GM21619 (cell line): ENCODE data around the gene SPINK2.

Experiments used
- ATAC-seq: cut with Tn5 transposase; IDR thresholded peaks from one replicate; pipeline ENCODE4 v1.9.1; 2021; ENCODE audit not compliant: unreplicated experiment

The SPINK2 gene

GRCh38 chr4:56821381-56822243, at the start of gene SPINK2:
Gene SPINK2 (minus strand): TSS chr4:56821701. CDS start chr4:56821662, 39 bp downstream.
- ATAC-seq = peak; percentile 43

GRCh38 chr4:56870946-56871345, 49.4 kb upstream of the SPINK2 start:
- ATAC-seq = no peak

- ATAC-seq = peak; percentile 58
These were observed 42.1 kb upstream of the SPINK2 start for GRCh38 chr4:56863441-56864139.

GRCh38 chr4:56861360-56861759, 39.9 kb upstream of the SPINK2 start:
- ATAC-seq = no peak

GRCh38 chr4:56860781-56861180, 39.3 kb upstream of the SPINK2 start:
- ATAC-seq = no peak

GRCh38 chr4:56859841-56860240, 38.3 kb upstream of the SPINK2 start:
- peak; percentile 36 for ATAC-seq

- ATAC-seq = no peak
These were observed 36.3 kb upstream of the SPINK2 start for GRCh38 chr4:56857601-56858309.

- ATAC-seq = no peak
These were observed 35.2 kb upstream of the SPINK2 start for GRCh38 chr4:56856656-56857055.

- ATAC-seq = no peak
These were observed 29.4 kb upstream of the SPINK2 start for GRCh38 chr4:56850910-56851309.

GRCh38 chr4:56844802-56845580, 23.5 kb upstream of the SPINK2 start:
- peak; percentile 64 for ATAC-seq

GRCh38 chr4:56843421-56843899, 22.0 kb upstream of the SPINK2 start:
- no peak for ATAC-seq

- ATAC-seq = no peak
These were observed 19.1 kb upstream of the SPINK2 start for GRCh38 chr4:56840559-56840958.

GRCh38 chr4:56828784-56829535, 7.5 kb upstream of the SPINK2 start:
- no peak for ATAC-seq

- ATAC-seq = no peak
These were observed 2.6 kb upstream of the SPINK2 start for GRCh38 chr4:56823933-56824600.

GRCh38 chr4:56818797-56819196, 2.7 kb downstream of the SPINK2 start:
- ATAC-seq = no peak

- peak; percentile 84 for ATAC-seq
These were observed 3.5 kb downstream of the SPINK2 start for GRCh38 chr4:56817840-56818491.

GRCh38 chr4:56806666-56807065, 14.8 kb downstream of the SPINK2 start:
- no peak for ATAC-seq

GRCh38 chr4:56804551-56804950, 16.9 kb downstream of the SPINK2 start:
- no peak for ATAC-seq

- no peak for ATAC-seq
These were observed 18.0 kb downstream of the SPINK2 start for GRCh38 chr4:56803471-56803870.
